Activated T-helper 2 cell treated with anti-CD3 and anti-CD28 coated beads, Interferon-gamma antibody, Interleukin-2, Interleukin-4, amounts not matched to agents 10 μg/mL and 5 μg/mL and 100 μg/mL, durations not matched to agents 14 hours and 24 hours and 36 hours (primary cell): ENCODE results near the gene IFNGR1. TPM values are rescaled to one million over a fixed set of nuclear protein-coding genes. Genes with fewer than 3 reads are reported as not detected.

ENCODE experiments used
- DNase-seq: peaks from one replicate; pipeline ENCODE4 v3.0.0; 2021; ENCODE audit warnings: low spot score
- H3K27ac Mint-ChIP-seq: one replicate; pipeline ENCODE4 v1.8.0; 2021; ENCODE audit warnings: mixed read lengths
- H3K27me3 Mint-ChIP-seq: one replicate; pipeline ENCODE4 v1.8.0; 2021; ENCODE audit warnings: low read depth, mixed read lengths
- H3K36me3 Mint-ChIP-seq: one replicate; pipeline ENCODE4 v1.8.0; 2021; ENCODE audit warnings: low read depth, mixed read lengths
- H3K4me1 Mint-ChIP-seq: one replicate; pipeline ENCODE4 v1.8.0; 2021; ENCODE audit warnings: low read depth, mixed read lengths
- H3K4me3 Mint-ChIP-seq: one replicate; pipeline ENCODE4 v1.8.0; 2021; ENCODE audit warnings: low read depth, mild to moderate bottlenecking, moderate library complexity, mixed read lengths
- H3K9me3 Mint-ChIP-seq: one replicate; pipeline ENCODE4 v1.8.0; 2021; ENCODE audit warnings: mixed read lengths
- intact Hi-C: fragments of 100-400 bp; cut with micrococcal nuclease; formaldehyde crosslinking; loops from one replicate; pipeline ENCODE4 v1.15.1; 2023
- total RNA-seq: library from RNA; stranded (reverse); gene quantifications from 2 replicates; pipeline ENCODE4 v1.2.3, GENCODE V29; 2022

IFNGR1 gene
- total RNA-seq, 1 donor from 2014 or later, result 26.2 TPM

- Mint-ChIP-seq H3K4me3 (no peak overlapping the region), H3K36me3 (peaks cover 4% of the 10 kb centered on the region), H3K27me3 (peaks cover 15% of the 10 kb centered on the region), H3K27ac (no peak overlapping the region), H3K9me3 (peaks cover 26% of the 10 kb centered on the region), H3K4me1 (no peaks in the 10 kb centered on the region)
- DNase-seq, result no peak
- intact Hi-C loops, result no loop called here
Observed at GRCh38 chr6:137177611-137178010, 41.6 kb downstream of the IFNGR1 start.

- H3K4me1 Mint-ChIP-seq, result no peaks in the 10 kb centered on the region
- peaks cover 15% of the 10 kb centered on the region for H3K27me3 Mint-ChIP-seq
- intact Hi-C loops, result no loop called here
- no peak for DNase-seq
- peaks cover 4% of the 10 kb centered on the region for H3K36me3 Mint-ChIP-seq
- H3K27ac Mint-ChIP-seq, result no peak overlapping the region
- no peak overlapping the region for H3K4me3 Mint-ChIP-seq
- peaks cover 19% of the 10 kb centered on the region for H3K9me3 Mint-ChIP-seq
Observed at GRCh38 chr6:137176729-137177128, 42.5 kb downstream of the IFNGR1 start.

- Mint-ChIP-seq H3K4me3 (no peak overlapping the region), H3K9me3 (peaks cover 10% of the 10 kb centered on the region), H3K27ac (no peak overlapping the region), H3K27me3 (peaks cover 15% of the 10 kb centered on the region), H3K36me3 (peaks cover 3% of the 10 kb centered on the region), H3K4me1 (peaks cover 4% of the 10 kb centered on the region)
- intact Hi-C loops, result no loop called here
- DNase-seq, result no peak
Observed at GRCh38 chr6:137175868-137176245, 43.3 kb downstream of the IFNGR1 start.

GRCh38 chr6:137175157-137175867, 43.9 kb downstream of the IFNGR1 start:
- no peak overlapping the region for H3K27ac Mint-ChIP-seq
- intact Hi-C loops, result no loop called here

GRCh38 chr6:137173501-137173900, 45.7 kb downstream of the IFNGR1 start, which contains the start of gene IL22RA2:
IL22RA2 (minus strand) TSS chr6:137173644; CDS start chr6:137161749, 11,895 bp downstream.
- Mint-ChIP-seq H3K9me3 (peaks cover 10% of the 10 kb centered on the region), H3K4me1 (peaks cover 4% of the 10 kb centered on the region), H3K4me3 (no peak within 1 kb of the TSS), H3K27ac (no peak within 1 kb of the TSS), H3K27me3 (peaks cover 15% of the 10 kb centered on the region), H3K36me3 (no peaks in the 10 kb centered on the region)
- intact Hi-C loops, result no loop called here
- DNase-seq, result no peak

More at GRCh38 chr6:137175157-137175867, 43.9 kb downstream of the IFNGR1 start:
- peaks cover 11% of the 10 kb centered on the region for H3K9me3 Mint-ChIP-seq
- H3K4me3 Mint-ChIP-seq, result no peak overlapping the region
- H3K4me1 Mint-ChIP-seq, result peaks cover 4% of the 10 kb centered on the region
- no peaks in the 10 kb centered on the region for H3K36me3 Mint-ChIP-seq
- peaks cover 15% of the 10 kb centered on the region for H3K27me3 Mint-ChIP-seq
- DNase-seq, result no peak

- Mint-ChIP-seq H3K9me3 (peaks cover 10% of the 10 kb centered on the region), H3K27me3 (peaks cover 15% of the 10 kb centered on the region), H3K27ac (no peak overlapping the region), H3K36me3 (no peaks in the 10 kb centered on the region), H3K4me3 (no peak overlapping the region), H3K4me1 (peaks cover 4% of the 10 kb centered on the region)
- DNase-seq, result no peak
- intact Hi-C loops, result no loop called here
Observed at GRCh38 chr6:137172734-137173431, 46.3 kb downstream of the IFNGR1 start.

GRCh38 chr6:137171824-137172733, 47.1 kb downstream of the IFNGR1 start:
- H3K27me3 Mint-ChIP-seq, result peaks cover 13% of the 10 kb centered on the region
- H3K4me3 Mint-ChIP-seq, result no peak overlapping the region
- H3K27ac Mint-ChIP-seq, result no peak overlapping the region
- DNase-seq, result no peak
- peaks cover 13% of the 10 kb centered on the region for H3K9me3 Mint-ChIP-seq
- intact Hi-C loops, result no loop called here
- peaks cover 4% of the 10 kb centered on the region for H3K4me1 Mint-ChIP-seq
- no peaks in the 10 kb centered on the region for H3K36me3 Mint-ChIP-seq

- Mint-ChIP-seq H3K36me3 (peaks cover 3% of the 10 kb centered on the region), H3K4me3 (no peak overlapping the region), H3K27ac (no peak overlapping the region), H3K27me3 (peaks cover 12% of the 10 kb centered on the region), H3K4me1 (peaks cover 9% of the 10 kb centered on the region), H3K9me3 (peaks cover 18% of the 10 kb centered on the region)
- intact Hi-C loops, result no loop called here
- DNase-seq, result no peak
Observed at GRCh38 chr6:137171053-137171374, 48.2 kb downstream of the IFNGR1 start.

GRCh38 chr6:137170266-137171052, 48.7 kb downstream of the IFNGR1 start:
- H3K36me3 Mint-ChIP-seq, result peaks cover 3% of the 10 kb centered on the region
- H3K4me1 Mint-ChIP-seq, result peaks cover 14% of the 10 kb centered on the region

GRCh38 chr6:137167702-137168377, 51.3 kb downstream of the IFNGR1 start:
- H3K4me3 Mint-ChIP-seq, result no peak overlapping the region
- no peak overlapping the region for H3K27ac Mint-ChIP-seq
- DNase-seq, result no peak
- intact Hi-C loops, result loop anchor here (5.0 kb wide), 1 partner anchor 76 kb away; no protein-coding TSS in a partner anchor
- H3K27me3 Mint-ChIP-seq, result no peaks in the 10 kb centered on the region
- peaks cover 28% of the 10 kb centered on the region for H3K4me1 Mint-ChIP-seq
- peaks cover 38% of the 10 kb centered on the region for H3K9me3 Mint-ChIP-seq
- H3K36me3 Mint-ChIP-seq, result peaks cover 18% of the 10 kb centered on the region

More at GRCh38 chr6:137170266-137171052, 48.7 kb downstream of the IFNGR1 start:
- Mint-ChIP-seq H3K4me3 (no peak overlapping the region), H3K27ac (no peak overlapping the region), H3K9me3 (peaks cover 18% of the 10 kb centered on the region), H3K27me3 (peaks cover 8% of the 10 kb centered on the region)
- no peak for DNase-seq
- intact Hi-C loops, result no loop called here

- Mint-ChIP-seq H3K4me1 (peaks cover 32% of the 10 kb centered on the region), H3K9me3 (peaks cover 48% of the 10 kb centered on the region), H3K27me3 (peaks cover under 1% of the 10 kb centered on the region), H3K4me3 (no peak overlapping the region), H3K27ac (no peak overlapping the region), H3K36me3 (peaks cover 23% of the 10 kb centered on the region)
- DNase-seq, result no peak
- intact Hi-C loops, result loop anchor here (5.0 kb wide), 1 partner anchor 74 kb away; no protein-coding TSS in a partner anchor
Observed at GRCh38 chr6:137166247-137167098, 52.7 kb downstream of the IFNGR1 start.
